Thyroid gland (tissue), 4 donors: ENCODE data around the gene WBP1L. TPM values are rescaled to one million over a fixed set of nuclear protein-coding genes. Genes with fewer than 3 reads are reported as not detected.
"Not testable (repeated sequence)": the region's sequence is repeated elsewhere in the genome, so short reads cannot be mapped to it uniquely, and the experiment has no call there.

Experiments
- DNase-seq, 2 donors: peaks; one replicate each; pipeline ENCODE4 v3.0.0-alpha.2; 2019
- H3K27ac ChIP-seq, 3 donors: fragments of 200-600 bp; sonication (generic); 1 replicate in 2 of 3; 2 replicates in 1 of 3; pipeline ENCODE4 v1.5.1; 2016 to 2019; ENCODE audit warnings: mild to moderate bottlenecking in 1 of 3, moderate library complexity in 1 of 3
- H3K27me3 ChIP-seq: fragments of 200-600 bp; sonication (generic); one replicate; pipeline ENCODE4 v1.5.1; 2019
- H3K36me3 ChIP-seq, 2 donors: fragments of 200-600 bp; sonication (generic); one replicate each; pipeline ENCODE4 v1.5.1; 2016 to 2019
- H3K4me1 ChIP-seq, 2 donors: fragments of 200-600 bp; sonication (generic); one replicate each; pipeline ENCODE4 v1.5.1; 2017 to 2019
- H3K4me3 ChIP-seq, 3 donors: fragments of 200-600 bp; sonication (generic); replicated peaks in 1 of 3; 1 replicate in 2 of 3; 2 replicates in 1 of 3; pipeline ENCODE4 v1.5.1; 2016; ENCODE audit warnings: mild to moderate bottlenecking in 1 of 3
- H3K9me3 ChIP-seq: fragments of 200-600 bp; sonication (generic); one replicate; pipeline ENCODE4 v1.5.1; 2017
- POLR2A ChIP-seq, 2 donors: fragments of 450-650 bp; IDR thresholded peaks; one replicate each; pipeline ENCODE4 v1.6.1; 2017; ENCODE audit warnings: antibody characterized with exemption in 2 of 2, mild to moderate bottlenecking in 2 of 2, moderate library complexity in 1 of 2
- whole genome bisulfite sequencing, 2 donors: methylation state at CpG; one replicate each; pipeline ENCODE4 v1.1.5; 2017; 5-methylcytosine and 5-hydroxymethylcytosine counted together
- intact Hi-C: fragments of 100-400 bp; cut with DNase I; formaldehyde crosslinking; loops from one replicate; pipeline ENCODE4 v1.15.1; 2023
- total RNA-seq, 4 donors: library from RNA; depleted of rRNA; stranded (reverse); fragments of >200 nt; gene quantifications; one replicate each; pipeline ENCODE4 v1.2.3, GENCODE V29; 2016
- TF ChIP-seq, protein P1 (sequence below), 6 experiments: fragments of 200-600 bp in 3 of 6; fragments of 450-650 bp in 3 of 6; sonication (generic) in 3 of 6; IDR thresholded peaks; one replicate each; pipeline ENCODE4 v1.5.1; 2016 to 2019; ENCODE audit warnings: antibody characterized with exemption in 6 of 6, mild to moderate bottlenecking in 2 of 6, inconsistent platforms in 1 of 6, moderate library complexity in 1 of 6

The WBP1L gene
- 100 to 1,000 TPM; 194 to 384 (median 314) TPM for total RNA-seq

GRCh38 chr10:102743588-102744373, at the start of gene WBP1L:
WBP1L (plus strand) TSS chr10:102743948; CDS start chr10:102744054, 106 bp downstream.
- WGBS, 2 donors: 0 to 1% methylated on average over 37 of the region's 37 CpGs

DNA sequence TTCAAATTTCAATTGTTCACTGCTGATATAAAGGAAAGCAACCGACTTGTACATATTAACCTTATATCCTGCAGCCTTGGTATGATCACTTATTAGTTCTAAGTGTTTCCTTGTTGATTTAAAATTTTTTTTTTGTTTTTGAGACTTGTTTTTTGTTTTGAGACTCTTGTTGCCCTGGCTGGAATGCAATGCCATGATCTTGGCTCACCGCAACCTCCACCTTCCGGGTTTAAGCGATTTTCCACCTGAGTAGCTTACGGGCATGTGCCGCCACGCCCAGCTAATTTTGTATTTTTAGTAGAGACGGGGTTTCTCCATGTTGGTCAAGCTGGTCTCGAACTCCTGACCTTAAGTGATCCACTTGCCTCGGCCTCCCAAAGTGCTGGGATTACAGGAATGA, 48.3 kb upstream of the WBP1L start:
- H3K27ac ChIP-seq, H3K9me3 ChIP-seq, H3K4me1 ChIP-seq, H3K27me3 ChIP-seq, intact Hi-C loops, H3K4me3 ChIP-seq: not testable (repeated sequence)
- peaks cover 9 to 17% of the 10 kb centered on the region in 2 donors for H3K36me3 ChIP-seq
- WGBS, 2 donors: 70 to 72% methylated on average over 10 of the region's 10 CpGs
- peak in 1 of 2 donors; percentile 44 for DNase-seq

More at GRCh38 chr10:102743588-102744373, at the start of gene WBP1L:
- peaks cover 41 to 42% of the 10 kb centered on the region in 2 donors for H3K4me1 ChIP-seq
- H3K27ac ChIP-seq: peak within 1 kb of the TSS; percentile 84 to 93 (median 90)
- no peaks in the 10 kb centered on the region for H3K27me3 ChIP-seq
- TF ChIP-seq, protein P1, sequence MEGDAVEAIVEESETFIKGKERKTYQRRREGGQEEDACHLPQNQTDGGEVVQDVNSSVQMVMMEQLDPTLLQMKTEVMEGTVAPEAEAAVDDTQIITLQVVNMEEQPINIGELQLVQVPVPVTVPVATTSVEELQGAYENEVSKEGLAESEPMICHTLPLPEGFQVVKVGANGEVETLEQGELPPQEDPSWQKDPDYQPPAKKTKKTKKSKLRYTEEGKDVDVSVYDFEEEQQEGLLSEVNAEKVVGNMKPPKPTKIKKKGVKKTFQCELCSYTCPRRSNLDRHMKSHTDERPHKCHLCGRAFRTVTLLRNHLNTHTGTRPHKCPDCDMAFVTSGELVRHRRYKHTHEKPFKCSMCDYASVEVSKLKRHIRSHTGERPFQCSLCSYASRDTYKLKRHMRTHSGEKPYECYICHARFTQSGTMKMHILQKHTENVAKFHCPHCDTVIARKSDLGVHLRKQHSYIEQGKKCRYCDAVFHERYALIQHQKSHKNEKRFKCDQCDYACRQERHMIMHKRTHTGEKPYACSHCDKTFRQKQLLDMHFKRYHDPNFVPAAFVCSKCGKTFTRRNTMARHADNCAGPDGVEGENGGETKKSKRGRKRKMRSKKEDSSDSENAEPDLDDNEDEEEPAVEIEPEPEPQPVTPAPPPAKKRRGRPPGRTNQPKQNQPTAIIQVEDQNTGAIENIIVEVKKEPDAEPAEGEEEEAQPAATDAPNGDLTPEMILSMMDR (IDR thresholded peaks at IDR 0.05): peak in 1 of 6 experiments; percentile 14
- TF ChIP-seq POLR2A (IDR thresholded peaks at IDR 0.05): peak; percentile 70 to 80
- H3K9me3 ChIP-seq: no peaks in the 10 kb centered on the region
- peak; percentile 97 to 98 for DNase-seq
- no peaks in the 10 kb centered on the region for H3K36me3 ChIP-seq
- intact Hi-C loops: loop anchor here (10.0 kb wide), 1 partner anchor 71 kb away; no protein-coding TSS in a partner anchor
- peak within 1 kb of the TSS; percentile 43 to 74 (median 57) for H3K4me3 ChIP-seq

- WGBS, 2 donors: 94 to 97% methylated on average over 3 of the region's 3 CpGs
Measured at GRCh38 chr10:102696736-102697135, 47.0 kb upstream of the WBP1L start.

GRCh38 chr10:102698894-102699293, 44.9 kb upstream of the WBP1L start:
- H3K9me3 ChIP-seq: no peaks in the 10 kb centered on the region
- H3K27me3 ChIP-seq: no peaks in the 10 kb centered on the region
- intact Hi-C loops: no loop called here
- no peak overlapping the region for H3K4me3 ChIP-seq
- no peak for DNase-seq
- WGBS, 2 donors: 88 to 93% methylated on average over 2 of the region's 2 CpGs
- TF ChIP-seq, protein P1 (IDR thresholded peaks at IDR 0.05): no peak
- no peak for TF ChIP-seq POLR2A (IDR thresholded peaks at IDR 0.05)
- peaks cover 9 to 17% of the 10 kb centered on the region in 2 donors for H3K36me3 ChIP-seq
- H3K4me1 ChIP-seq: peaks cover 0 to 5% of the 10 kb centered on the region in 2 donors
- H3K27ac ChIP-seq: no peak overlapping the region

More at GRCh38 chr10:102696736-102697135, 47.0 kb upstream of the WBP1L start:
- peaks cover 9 to 17% of the 10 kb centered on the region in 2 donors for H3K36me3 ChIP-seq
- H3K27me3 ChIP-seq: no peaks in the 10 kb centered on the region
- TF ChIP-seq POLR2A (IDR thresholded peaks at IDR 0.05): no peak
- TF ChIP-seq, protein P1 (IDR thresholded peaks at IDR 0.05): no peak
- no peaks in the 10 kb centered on the region for H3K4me1 ChIP-seq
- H3K27ac ChIP-seq: no peak overlapping the region
- H3K9me3 ChIP-seq: no peaks in the 10 kb centered on the region
- no peak for DNase-seq
- intact Hi-C loops: no loop called here
- H3K4me3 ChIP-seq: no peak overlapping the region

DNA sequence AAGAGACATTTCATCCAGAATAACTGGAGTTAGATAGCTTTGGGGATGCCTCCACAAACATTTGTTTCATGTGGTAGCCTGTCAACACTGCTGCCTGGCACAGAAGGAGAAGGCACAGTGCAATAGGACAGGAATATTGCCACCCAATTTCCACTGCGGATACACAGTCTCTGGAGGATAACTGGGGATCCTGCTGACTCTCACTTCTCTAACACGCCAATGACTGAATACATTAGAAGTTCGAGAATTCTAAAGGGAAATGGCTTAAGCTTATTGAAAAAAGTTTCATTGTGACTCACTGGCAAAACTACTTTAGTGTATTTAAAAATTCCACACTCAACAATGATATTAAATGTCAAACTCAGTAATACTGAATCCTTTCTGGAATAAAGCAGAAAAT, 42.5 kb upstream of the WBP1L start:
- Histone ChIP-seq H3K27ac (no peak overlapping the region), H3K4me3 (no peak overlapping the region), H3K4me1 (peaks cover 0 to 5% of the 10 kb centered on the region in 2 donors), H3K9me3 (no peaks in the 10 kb centered on the region), H3K36me3 (peaks cover 9 to 17% of the 10 kb centered on the region in 2 donors), H3K27me3 (no peaks in the 10 kb centered on the region)
- intact Hi-C loops: no loop called here
- TF ChIP-seq, protein P1 (IDR thresholded peaks at IDR 0.05): no peak
- no peak for TF ChIP-seq POLR2A (IDR thresholded peaks at IDR 0.05)
- no peak for DNase-seq
- WGBS, 2 donors: 85 to 97% methylated on average over 3 of the region's 3 CpGs
